K562 (cell line): ENCODE results near the gene KIF19. TPM values are rescaled to one million over a fixed set of nuclear protein-coding genes. Genes with fewer than 3 reads are reported as not detected.

Experiments
- CBX1 ChIP-seq: sonication (generic); IDR thresholded peaks from 2 replicates; pipeline ENCODE4 v1.6.1; 2016; ENCODE audit warnings: antibody characterized with exemption, low read depth, mild to moderate bottlenecking
- CBX3 ChIP-seq, 2 experiments: IDR thresholded peaks; 1 replicate in 1 of 2; 2 replicates in 1 of 2; pipeline ENCODE4 v1.6.1; 2012; ENCODE audit warnings: inconsistent platforms in 2 of 2, low read length in 2 of 2, borderline replicate concordance in 1 of 2, control low read depth in 1 of 2
- CTBP1 ChIP-seq: fragments of 450-650 bp; IDR thresholded peaks from 2 replicates; pipeline ENCODE4 v1.6.1; 2016; ENCODE audit warnings: borderline replicate concordance
- ETV1 ChIP-seq: fragments of 450-650 bp; conservative IDR thresholded peaks from 2 replicates; pipeline ENCODE4 v1.6.1; 2016; ENCODE audit warnings: missing genetic modification characterization, control low read depth, low read depth, missing compliant biosample characterization
- GTF2E2 ChIP-seq: fragments of 200-800 bp; sonication (Bioruptor generic); IDR thresholded peaks from 2 replicates; pipeline ENCODE4 v1.6.1; 2016; ENCODE audit warnings: missing genetic modification characterization, missing compliant biosample characterization
- HNRNPLL ChIP-seq: fragments of 200-400 bp; formaldehyde crosslinking; IDR thresholded peaks from 2 replicates; pipeline ENCODE4 v1.6.1; 2017; ENCODE audit warnings: low read length, low read depth, mild to moderate bottlenecking; ENCODE audit not compliant: poor library complexity, severe bottlenecking
- JUND ChIP-seq, 2 experiments: IDR thresholded peaks; 2 replicates in 1 of 2; 3 replicates in 1 of 2; pipeline ENCODE4 v1.6.1; 2011; ENCODE audit warnings: borderline replicate concordance in 2 of 2, low read depth in 2 of 2, low read length in 2 of 2, improper control_type of control experiment in 1 of 2, missing biosample characterization in 1 of 2, missing genetic modification characterization in 1 of 2, missing genetic modification reagents in 1 of 2
- RAD21 ChIP-seq, 2 experiments: fragments of 250-450 bp in 1 of 2; fragments of 450-650 bp in 1 of 2; sonication (Bioruptor Pico) in 1 of 2; formaldehyde crosslinking in 1 of 2; IDR thresholded peaks in 1 of 2; conservative IDR thresholded peaks in 1 of 2; 2 replicates each; pipeline versions ENCODE4 v1.4.0 to v1.8.0; 2020 to 2022; ENCODE audit warnings: mild to moderate bottlenecking in 2 of 2, moderate library complexity in 1 of 2
- RCOR1 ChIP-seq, 2 experiments: IDR thresholded peaks; 2 replicates each; pipeline ENCODE4 v1.6.1; 2012; ENCODE audit warnings: low read depth in 2 of 2, low read length in 2 of 2, borderline replicate concordance in 1 of 2, improper control_type of control experiment in 1 of 2
- RUNX1 ChIP-seq: sonication (generic); IDR thresholded peaks from 2 replicates; pipeline ENCODE4 v1.6.1; 2016; ENCODE audit warnings: antibody characterized with exemption, low read depth
- XRCC5 ChIP-seq: fragments of 200-400 bp; formaldehyde crosslinking; IDR thresholded peaks from 2 replicates; pipeline ENCODE4 v1.6.1; 2017; ENCODE audit warnings: low read depth, mild to moderate bottlenecking, low read length
- ZNF445 ChIP-seq: fragments of 250-450 bp; sonication (Bioruptor Pico); IDR thresholded peaks from 2 replicates; pipeline ENCODE4 v1.4.0; 2020; ENCODE audit warnings: low read depth, mild to moderate bottlenecking, moderate library complexity
- polyA plus RNA-seq, 8 experiments: library from polyadenylated mRNA; depleted of rRNA in 4 of 8; stranded (reverse) in 5 of 8; unstranded in 3 of 8; fragments of >200 nt; fragmentation: Nextera tagmentation in 2 of 8; fragmentation: Illumina TruSeq in 1 of 8; extraction: Ambion mirVana in 2 of 8; extraction: Trizol in 1 of 8; gene quantifications; 2 replicates each; pipeline versions ENCODE4 v1.2.1 to v1.2.3, GENCODE V29; 2011 to 2014; ENCODE audit warnings: inconsistent platforms in 1 of 8, missing spikeins in 1 of 8
- total RNA-seq, 7 experiments: library from RNA; depleted of rRNA in 6 of 7; stranded (reverse); fragments of >200 nt in 6 of 7; fragmentation: Illumina TruSeq in 2 of 7; extraction: Trizol in 2 of 7; gene quantifications; 2 replicates each; pipeline versions ENCODE4 v1.2.1 to v1.2.3, GENCODE V29; 2011 to 2021; ENCODE audit warnings: low replicate concordance in 1 of 7
- TF ChIP-seq, protein P1 (sequence below): sonication (generic); formaldehyde crosslinking; IDR thresholded peaks from 2 replicates; pipeline ENCODE4 v1.8.0; 2022; ENCODE audit warnings: missing genetic modification reagents, mild to moderate bottlenecking, moderate library complexity, borderline replicate concordance

KIF19 gene
- total and polyA plus RNA-seq, 9 of the 15 experiments (the other 6 are each of a cell fraction or from before 2014, with no cell fraction given) = 0.10 TPM; not detected in 8

DNA sequence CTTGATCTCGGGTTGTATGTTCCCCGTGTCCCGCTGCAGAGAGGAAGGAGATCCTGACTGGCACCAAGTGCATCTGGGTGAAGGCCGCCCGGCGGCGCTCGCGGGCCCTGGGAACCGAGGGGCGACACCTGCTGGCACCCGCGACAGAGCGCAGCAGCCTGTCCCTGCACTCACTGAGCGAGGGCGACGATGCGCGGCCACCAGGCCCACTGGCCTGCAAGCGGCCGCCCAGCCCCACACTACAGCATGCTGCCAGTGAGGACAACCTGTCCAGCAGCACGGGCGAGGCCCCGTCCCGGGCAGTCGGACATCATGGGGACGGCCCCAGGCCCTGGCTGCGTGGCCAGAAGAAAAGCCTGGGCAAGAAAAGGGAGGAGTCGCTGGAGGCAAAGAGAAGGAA lies 28.1 kb downstream of the KIF19 start (continued):
- TF ChIP-seq GTF2E2 (tag) (no peak), XRCC5 (peak; percentile 66; the same call in 1 of the 2 replicates), CTBP1 (peak; percentile 60; the same call in 1 of the 2 replicates), JUND (IDR thresholded peaks at IDR 0.05; ENCODE audit: borderline replicate concordance, low read depth, low read length) (peak; percentile 36; the same call in 1 of the 2 replicates), JUND (tag; IDR thresholded peaks at IDR 0.05; ENCODE audit: borderline replicate concordance, low read depth, low read length) (no peak), ETV1 (tag) (0 out of 2 replicates have a peak, but pooled peaks have one; percentile 14), RUNX1 (no peak), CBX3 (IDR thresholded peaks at IDR 0.05; ENCODE audit: borderline replicate concordance in 1 of 2, low read length in 2 of 2) (peak in 1 of 2 experiments; percentile 34; a peak in 1 of 3 replicates), HNRNPLL (no peak), CBX1 (peak; percentile 60; the same call in 1 of the 2 replicates), RAD21 (CRISPR knock-in tag; conservative IDR thresholded peaks at IDR 0.05 in 1 of 2, IDR thresholded peaks at IDR 0.05 in 1 of 2) (peak; percentile 77 to 96), RCOR1 (IDR thresholded peaks at IDR 0.05; ENCODE audit: borderline replicate concordance in 1 of 2, low read depth in 2 of 2, low read length in 2 of 2) (peak in 1 of 2 experiments; percentile 57; a peak in 2 of 4 replicates), ZNF445 (CRISPR knock-in tag) (no peak)
- TF ChIP-seq, protein P1, sequence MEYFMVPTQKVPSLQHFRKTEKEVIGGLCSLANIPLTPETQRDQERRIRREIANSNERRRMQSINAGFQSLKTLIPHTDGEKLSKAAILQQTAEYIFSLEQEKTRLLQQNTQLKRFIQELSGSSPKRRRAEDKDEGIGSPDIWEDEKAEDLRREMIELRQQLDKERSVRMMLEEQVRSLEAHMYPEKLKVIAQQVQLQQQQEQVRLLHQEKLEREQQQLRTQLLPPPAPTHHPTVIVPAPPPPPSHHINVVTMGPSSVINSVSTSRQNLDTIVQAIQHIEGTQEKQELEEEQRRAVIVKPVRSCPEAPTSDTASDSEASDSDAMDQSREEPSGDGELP = peak; percentile 44; the same call in 1 of the 2 replicates
